RWPE2 (cell line): ENCODE data around the gene APP.

Experiments
- ATAC-seq: fragments of 200-7000 bp; cut with Tn5 transposase; 3 replicates; pipeline ENCODE4 v1.9.1; 2021; ENCODE audit warnings: low read depth
- DNase-seq: peaks from one replicate; pipeline ENCODE4 v3.0.0-alpha.2; 2020; ENCODE audit warnings: low spot score
- H3K27ac ChIP-seq: fragments of 450-650 bp; 2 replicates; pipeline ENCODE4 v1.5.1; 2017; ENCODE audit warnings: mild to moderate bottlenecking; ENCODE audit not compliant: poor library complexity, severe bottlenecking
- H3K27me3 ChIP-seq: fragments of 250-450 bp; sonication (Bioruptor Pico); 2 replicates; pipeline ENCODE4 v1.5.1; 2021; ENCODE audit warnings: mild to moderate bottlenecking, moderate library complexity; ENCODE audit not compliant: insufficient read depth, poor library complexity, severe bottlenecking
- H3K36me3 ChIP-seq: fragments of 250-450 bp; sonication (Bioruptor Pico); 2 replicates; pipeline ENCODE4 v1.5.1; 2020; ENCODE audit warnings: low read depth, mild to moderate bottlenecking, moderate library complexity
- H3K4me1 ChIP-seq: fragments of 250-450 bp; sonication (Bioruptor Pico); 2 replicates; pipeline ENCODE4 v1.5.1; 2021; ENCODE audit warnings: mild to moderate bottlenecking, moderate library complexity; ENCODE audit not compliant: insufficient read depth, poor library complexity, severe bottlenecking
- H3K4me3 ChIP-seq: fragments of 250-450 bp; sonication (Bioruptor Pico); 2 replicates; pipeline ENCODE4 v1.5.1; 2021; ENCODE audit warnings: mild to moderate bottlenecking, moderate library complexity; ENCODE audit not compliant: severe bottlenecking
- H3K9me3 ChIP-seq: fragments of 250-450 bp; sonication (Bioruptor Pico); 2 replicates; pipeline ENCODE4 v1.5.1; 2021; ENCODE audit warnings: mild to moderate bottlenecking, moderate library complexity; ENCODE audit not compliant: severe bottlenecking
- TF ChIP-seq, protein P1 (sequence below): fragments of 450-650 bp; IDR thresholded peaks from one replicate; pipeline ENCODE4 v1.5.1; 2017; ENCODE audit warnings: mild to moderate bottlenecking, moderate library complexity; ENCODE audit not compliant: poor library complexity, severe bottlenecking

APP gene

GRCh38 chr21:25999921-26000582, 170.5 kb downstream of the APP start:
- ATAC-seq, result no peak
- TF ChIP-seq, protein P1, sequence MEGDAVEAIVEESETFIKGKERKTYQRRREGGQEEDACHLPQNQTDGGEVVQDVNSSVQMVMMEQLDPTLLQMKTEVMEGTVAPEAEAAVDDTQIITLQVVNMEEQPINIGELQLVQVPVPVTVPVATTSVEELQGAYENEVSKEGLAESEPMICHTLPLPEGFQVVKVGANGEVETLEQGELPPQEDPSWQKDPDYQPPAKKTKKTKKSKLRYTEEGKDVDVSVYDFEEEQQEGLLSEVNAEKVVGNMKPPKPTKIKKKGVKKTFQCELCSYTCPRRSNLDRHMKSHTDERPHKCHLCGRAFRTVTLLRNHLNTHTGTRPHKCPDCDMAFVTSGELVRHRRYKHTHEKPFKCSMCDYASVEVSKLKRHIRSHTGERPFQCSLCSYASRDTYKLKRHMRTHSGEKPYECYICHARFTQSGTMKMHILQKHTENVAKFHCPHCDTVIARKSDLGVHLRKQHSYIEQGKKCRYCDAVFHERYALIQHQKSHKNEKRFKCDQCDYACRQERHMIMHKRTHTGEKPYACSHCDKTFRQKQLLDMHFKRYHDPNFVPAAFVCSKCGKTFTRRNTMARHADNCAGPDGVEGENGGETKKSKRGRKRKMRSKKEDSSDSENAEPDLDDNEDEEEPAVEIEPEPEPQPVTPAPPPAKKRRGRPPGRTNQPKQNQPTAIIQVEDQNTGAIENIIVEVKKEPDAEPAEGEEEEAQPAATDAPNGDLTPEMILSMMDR, result no peak
- Histone ChIP-seq H3K4me1 (no peaks in the 10 kb centered on the region), H3K9me3 (no peaks in the 10 kb centered on the region), H3K27me3 (no peaks in the 10 kb centered on the region), H3K36me3 (peaks cover 51% of the 10 kb centered on the region), H3K27ac (no peak overlapping the region), H3K4me3 (no peak overlapping the region)
- DNase-seq, result no peak

GRCh38 chr21:25997788-25998611, 172.6 kb downstream of the APP start:
- no peak overlapping the region for H3K27ac ChIP-seq
- TF ChIP-seq, protein P1, result no peak
- H3K4me3 ChIP-seq, result no peak overlapping the region
- ATAC-seq, result no peak
- no peaks in the 10 kb centered on the region for H3K27me3 ChIP-seq
- H3K4me1 ChIP-seq, result no peaks in the 10 kb centered on the region
- H3K36me3 ChIP-seq, result peaks cover 67% of the 10 kb centered on the region
- DNase-seq, result no peak
- no peaks in the 10 kb centered on the region for H3K9me3 ChIP-seq

- no peaks in the 10 kb centered on the region for H3K27me3 ChIP-seq
- ATAC-seq (no peak), DNase-seq (no peak)
- no peak overlapping the region for H3K4me3 ChIP-seq
- TF ChIP-seq, protein P1, result no peak
- H3K4me1 ChIP-seq, result no peaks in the 10 kb centered on the region
- H3K36me3 ChIP-seq, result peaks cover 77% of the 10 kb centered on the region
- H3K27ac ChIP-seq, result no peak overlapping the region
- no peaks in the 10 kb centered on the region for H3K9me3 ChIP-seq
These were observed 175.3 kb downstream of the APP start for GRCh38 chr21:25995278-25995677.

- Histone ChIP-seq H3K9me3 (no peaks in the 10 kb centered on the region), H3K27ac (no peak overlapping the region), H3K27me3 (no peaks in the 10 kb centered on the region), H3K4me3 (no peak overlapping the region), H3K36me3 (peaks cover 81% of the 10 kb centered on the region), H3K4me1 (no peaks in the 10 kb centered on the region)
- no peak for ATAC-seq
- no peak for DNase-seq
- TF ChIP-seq, protein P1, result no peak
These were observed 175.8 kb downstream of the APP start for GRCh38 chr21:25994758-25995163.

GRCh38 chr21:25988738-25989137, 181.8 kb downstream of the APP start:
- no peaks in the 10 kb centered on the region for H3K4me1 ChIP-seq
- no peaks in the 10 kb centered on the region for H3K27me3 ChIP-seq
- DNase-seq (no peak), ATAC-seq (no peak)
- TF ChIP-seq, protein P1, result no peak
- H3K4me3 ChIP-seq, result no peak overlapping the region
- peaks cover 51% of the 10 kb centered on the region for H3K36me3 ChIP-seq
- no peaks in the 10 kb centered on the region for H3K9me3 ChIP-seq
- no peak overlapping the region for H3K27ac ChIP-seq
